GM13977 (cell line): ENCODE measurements around the gene EVI5L.

ENCODE experiments used
- DNase-seq: peaks from one replicate; pipeline ENCODE4 v3.0.0; 2012; ENCODE audit warnings: low spot score
- in situ Hi-C: fragments of 300-500 bp; cut with MboI; formaldehyde crosslinking; loops from one replicate; pipeline ENCODE4 v1.12.0; 2022; ENCODE audit warnings: low sequenced_read_pairs, low pct_unique_long_range_greater_than_20kb, mixed read lengths, inconsistent platforms; ENCODE audit not compliant: unreplicated experiment
- TF ChIP-seq, protein P1 (sequence below): IDR thresholded peaks from 2 replicates; pipeline ENCODE4 v1.5.1; 2012; ENCODE audit warnings: mild to moderate bottlenecking, control low read depth; ENCODE audit not compliant: insufficient read depth; ENCODE audit errors: extremely low read depth, missing control alignments

Gene EVI5L

DNA sequence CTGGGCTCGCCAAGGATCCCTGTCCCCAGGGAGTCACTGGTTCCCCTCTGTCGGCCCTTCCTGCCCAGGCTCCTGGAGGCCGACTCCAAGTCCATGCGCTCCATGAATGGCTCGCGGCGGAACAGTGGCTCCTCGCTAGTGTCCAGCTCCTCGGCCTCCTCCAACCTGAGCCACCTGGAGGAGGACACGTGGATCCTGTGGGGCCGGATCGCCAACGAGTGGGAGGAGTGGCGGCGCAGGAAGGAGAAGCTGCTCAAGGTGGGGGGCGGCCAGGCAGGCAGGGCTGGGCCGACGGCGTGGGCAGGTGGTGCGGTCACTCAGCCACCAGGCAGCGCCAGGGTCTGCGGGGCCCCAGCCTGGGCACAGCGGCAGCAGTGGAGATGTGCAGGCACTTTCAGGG is 17.6 kb downstream of the EVI5L start:
- TF ChIP-seq, protein P1, sequence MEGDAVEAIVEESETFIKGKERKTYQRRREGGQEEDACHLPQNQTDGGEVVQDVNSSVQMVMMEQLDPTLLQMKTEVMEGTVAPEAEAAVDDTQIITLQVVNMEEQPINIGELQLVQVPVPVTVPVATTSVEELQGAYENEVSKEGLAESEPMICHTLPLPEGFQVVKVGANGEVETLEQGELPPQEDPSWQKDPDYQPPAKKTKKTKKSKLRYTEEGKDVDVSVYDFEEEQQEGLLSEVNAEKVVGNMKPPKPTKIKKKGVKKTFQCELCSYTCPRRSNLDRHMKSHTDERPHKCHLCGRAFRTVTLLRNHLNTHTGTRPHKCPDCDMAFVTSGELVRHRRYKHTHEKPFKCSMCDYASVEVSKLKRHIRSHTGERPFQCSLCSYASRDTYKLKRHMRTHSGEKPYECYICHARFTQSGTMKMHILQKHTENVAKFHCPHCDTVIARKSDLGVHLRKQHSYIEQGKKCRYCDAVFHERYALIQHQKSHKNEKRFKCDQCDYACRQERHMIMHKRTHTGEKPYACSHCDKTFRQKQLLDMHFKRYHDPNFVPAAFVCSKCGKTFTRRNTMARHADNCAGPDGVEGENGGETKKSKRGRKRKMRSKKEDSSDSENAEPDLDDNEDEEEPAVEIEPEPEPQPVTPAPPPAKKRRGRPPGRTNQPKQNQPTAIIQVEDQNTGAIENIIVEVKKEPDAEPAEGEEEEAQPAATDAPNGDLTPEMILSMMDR, result no peak
- DNase-seq, result no peak
- in situ Hi-C loops, result no loop called here

DNA sequence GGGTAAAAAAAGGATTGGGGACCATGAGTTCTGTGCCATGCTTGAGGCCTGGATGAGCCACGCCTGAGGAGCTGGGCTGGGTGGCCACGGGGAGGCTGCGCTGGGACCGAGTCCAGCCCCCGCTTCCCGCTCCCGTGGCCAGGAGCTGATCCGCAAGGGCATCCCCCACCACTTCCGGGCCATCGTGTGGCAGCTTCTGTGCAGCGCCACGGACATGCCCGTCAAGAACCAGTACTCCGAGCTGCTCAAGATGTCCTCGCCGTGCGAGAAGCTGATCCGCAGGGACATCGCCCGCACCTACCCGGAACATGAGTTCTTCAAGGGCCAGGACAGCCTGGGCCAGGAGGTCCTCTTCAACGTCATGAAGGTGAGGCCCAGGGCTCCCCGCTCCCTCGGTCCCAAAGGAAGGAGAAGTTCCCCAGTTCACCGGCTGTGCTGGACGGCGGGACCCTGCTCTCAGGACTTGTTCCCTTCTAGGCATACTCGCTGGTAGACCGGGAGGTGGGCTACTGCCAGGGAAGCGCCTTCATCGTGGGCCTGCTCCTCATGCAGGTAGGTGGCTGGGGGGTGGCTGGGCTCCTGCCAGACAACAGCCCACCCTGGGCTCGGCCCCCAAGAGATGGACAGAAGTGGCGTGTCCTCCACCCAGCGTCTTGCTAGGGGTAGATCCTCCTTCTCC is 18.9 kb downstream of the EVI5L start:
- TF ChIP-seq, protein P1, result no peak
- in situ Hi-C loops, result no loop called here
- no peak for DNase-seq

- TF ChIP-seq, protein P1, result no peak
- in situ Hi-C loops, result no loop called here
Measured at GRCh38 chr19:7849631-7849999, 19.6 kb downstream of the EVI5L start.

DNA sequence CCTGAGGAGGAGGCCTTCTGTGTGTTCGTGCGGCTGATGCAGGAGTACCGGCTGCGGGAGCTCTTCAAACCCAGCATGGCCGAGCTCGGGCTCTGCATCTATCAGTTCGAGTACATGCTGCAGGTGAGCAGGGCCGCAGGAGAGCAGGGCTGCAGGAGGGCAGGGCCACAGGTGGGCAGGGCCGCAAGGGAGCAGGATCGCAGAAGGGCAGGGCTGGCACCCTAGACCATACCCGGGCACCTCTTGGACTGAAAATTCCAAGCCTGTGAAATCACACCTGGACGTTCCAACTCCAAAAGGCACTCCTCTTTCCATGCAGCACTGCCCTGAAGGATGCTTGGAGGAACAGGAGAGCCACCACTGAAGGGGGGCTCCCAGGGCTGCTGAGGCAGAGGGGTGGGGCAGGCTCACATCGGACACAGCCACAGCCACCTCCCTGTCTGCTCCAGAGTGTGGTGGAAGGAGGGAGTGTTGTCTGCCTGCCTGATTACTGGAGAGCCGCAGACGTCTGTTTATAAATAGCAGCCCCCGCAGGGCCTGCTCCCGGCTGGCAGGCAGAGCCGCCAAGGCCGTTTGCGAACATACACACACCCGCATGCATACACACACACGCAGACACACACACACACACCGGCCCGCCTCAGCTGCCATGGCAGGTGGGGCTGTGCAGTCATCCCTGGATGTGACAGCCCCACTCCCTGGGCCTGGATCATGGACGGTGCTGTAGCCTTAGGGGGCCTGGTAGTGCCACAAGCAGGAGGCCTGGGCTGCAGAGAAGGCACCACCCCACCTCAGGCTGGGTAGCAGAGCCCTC is 20.2 kb downstream of the EVI5L start:
- TF ChIP-seq, protein P1, result no peak
- no peak for DNase-seq
- in situ Hi-C loops, result no loop called here

More at GRCh38 chr19:7849631-7849999, 19.6 kb downstream of the EVI5L start:
- no peak for DNase-seq

DNA sequence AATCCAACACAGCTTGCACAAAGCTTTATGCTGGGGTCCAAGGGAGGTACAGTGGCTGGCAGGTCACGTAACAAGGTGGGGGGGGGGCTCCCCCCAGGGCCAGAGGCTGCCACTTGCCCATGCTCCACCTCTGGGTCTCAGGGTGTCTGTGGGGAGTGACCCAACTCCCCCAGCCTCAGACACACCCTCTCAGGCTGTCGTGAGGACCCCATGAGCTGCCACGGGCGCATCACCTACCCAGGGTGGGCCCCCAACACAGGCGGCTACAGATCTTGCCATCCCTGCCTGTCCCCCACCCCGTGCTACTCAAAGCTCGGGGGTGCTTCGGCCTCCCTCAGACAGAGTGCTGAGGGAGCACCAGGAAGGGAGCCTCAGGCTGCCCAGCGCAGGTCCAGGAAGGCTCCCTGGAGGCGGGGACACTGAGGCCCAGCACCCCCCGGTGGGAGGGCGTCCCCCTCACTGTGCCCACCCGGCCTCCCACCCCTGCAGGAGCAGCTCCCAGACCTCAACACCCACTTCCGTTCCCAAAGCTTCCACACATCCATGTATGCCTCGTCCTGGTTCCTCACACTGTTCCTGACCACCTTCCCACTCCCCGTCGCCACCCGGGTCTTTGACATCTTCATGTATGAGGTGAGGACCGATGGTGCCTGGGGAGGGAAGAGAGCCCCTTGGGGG is 21.1 kb downstream of the EVI5L start:
- TF ChIP-seq, protein P1, result no peak
- no peak for DNase-seq
- in situ Hi-C loops, result no loop called here

- TF ChIP-seq, protein P1, result no peak
- in situ Hi-C loops, result no loop called here
- no peak for DNase-seq
Measured at GRCh38 chr19:7851623-7852500, 21.8 kb downstream of the EVI5L start.
